KMS-11 (cell line): ENCODE data around the gene ING2.
"Not testable (repeated sequence)": the region's sequence is repeated elsewhere in the genome, so short reads cannot be mapped to it uniquely, and the experiment has no call there.

ENCODE experiments used
- H2AFZ ChIP-seq: fragments of 200-600 bp; sonication (generic); 2 replicates; pipeline ENCODE4 v1.6.1; 2016; ENCODE audit warnings: antibody characterized with exemption, mixed run types, low read depth
- H3K27ac ChIP-seq: fragments of 200-600 bp; sonication (generic); 2 replicates; pipeline ENCODE4 v1.6.1; 2016; ENCODE audit warnings: mild to moderate bottlenecking, mixed run types
- H3K27me3 ChIP-seq: fragments of 200-600 bp; sonication (generic); 2 replicates; pipeline ENCODE4 v1.6.1; 2017; ENCODE audit warnings: mild to moderate bottlenecking, low read depth, mixed run types, moderate library complexity; ENCODE audit not compliant: insufficient read depth
- H3K36me3 ChIP-seq: fragments of 200-600 bp; sonication (generic); 2 replicates; pipeline ENCODE4 v1.6.1; 2017; ENCODE audit warnings: mild to moderate bottlenecking, mixed run types; ENCODE audit not compliant: insufficient read depth
- H3K4me1 ChIP-seq: fragments of 200-600 bp; sonication (generic); 2 replicates; pipeline ENCODE4 v1.6.1; 2016; ENCODE audit warnings: mild to moderate bottlenecking, low read depth, mixed run types; ENCODE audit not compliant: poor library complexity, severe bottlenecking
- H3K4me2 ChIP-seq: fragments of 200-600 bp; sonication (generic); 2 replicates; pipeline ENCODE4 v1.7.0; 2016; ENCODE audit warnings: mild to moderate bottlenecking, mixed run types
- H3K4me3 ChIP-seq: fragments of 200-600 bp; sonication (generic); IDR thresholded peaks from 2 replicates; pipeline ENCODE4 v1.6.1; 2017; ENCODE audit warnings: low read depth, low read length, mixed read lengths; ENCODE audit not compliant: insufficient read depth
- H3K79me2 ChIP-seq: fragments of 200-600 bp; sonication (generic); 2 replicates; pipeline ENCODE4 v1.6.1; 2016; ENCODE audit warnings: low read depth, mixed run types; ENCODE audit not compliant: insufficient read depth
- H3K9ac ChIP-seq: fragments of 200-600 bp; sonication (generic); 2 replicates; pipeline ENCODE4 v1.6.1; 2016; ENCODE audit warnings: mild to moderate bottlenecking, mixed run types
- H4K20me1 ChIP-seq: fragments of 200-600 bp; sonication (generic); 2 replicates; pipeline ENCODE4 v1.6.1; 2016; ENCODE audit warnings: mild to moderate bottlenecking, mixed run types; ENCODE audit not compliant: insufficient read depth
- CTCF ChIP-seq: fragments of 200-600 bp; sonication (generic); conservative IDR thresholded peaks from 2 replicates; pipeline ENCODE4 v1.6.1; 2017; ENCODE audit warnings: low read depth, mild to moderate bottlenecking, antibody characterized with exemption, low read length, moderate library complexity, mixed read lengths

ING2 gene

GRCh38 chr4:183552274-183553146, 47.7 kb downstream of the ING2 start:
- no peak overlapping the region for H2AFZ ChIP-seq

GRCh38 chr4:183553147-183553478, 48.3 kb downstream of the ING2 start:
- H3K9ac ChIP-seq, H3K4me2 ChIP-seq, H3K79me2 ChIP-seq, H3K36me3 ChIP-seq, H3K4me3 ChIP-seq, H3K27me3 ChIP-seq, H3K4me1 ChIP-seq, H3K27ac ChIP-seq, H2AFZ ChIP-seq, H4K20me1 ChIP-seq: not testable (repeated sequence)

More at GRCh38 chr4:183552274-183553146, 47.7 kb downstream of the ING2 start:
- Histone ChIP-seq H3K4me1 (no peaks in the 10 kb centered on the region), H3K4me3 (no peak overlapping the region), H3K27me3 (no peaks in the 10 kb centered on the region), H3K4me2 (no peak overlapping the region), H3K9ac (no peak overlapping the region), H3K36me3 (no peaks in the 10 kb centered on the region), H3K79me2 (no peaks in the 10 kb centered on the region), H3K27ac (no peak overlapping the region), H4K20me1 (no peaks in the 10 kb centered on the region)
- TF ChIP-seq CTCF = no peak

- no peak overlapping the region for H3K4me3 ChIP-seq
- no peaks in the 10 kb centered on the region for H4K20me1 ChIP-seq
- H3K27ac ChIP-seq = no peak overlapping the region
- H3K27me3 ChIP-seq = no peaks in the 10 kb centered on the region
- no peaks in the 10 kb centered on the region for H3K4me1 ChIP-seq
- no peaks in the 10 kb centered on the region for H3K79me2 ChIP-seq
- no peak overlapping the region for H2AFZ ChIP-seq
- H3K4me2 ChIP-seq = no peak overlapping the region
- H3K9ac ChIP-seq = no peak overlapping the region
- TF ChIP-seq CTCF = no peak
- no peaks in the 10 kb centered on the region for H3K36me3 ChIP-seq
Measured at GRCh38 chr4:183553601-183554345, 48.9 kb downstream of the ING2 start.

GRCh38 chr4:183554346-183554686, 49.5 kb downstream of the ING2 start:
- Histone ChIP-seq H3K4me2 (no peak overlapping the region), H3K4me3 (no peak overlapping the region)
- TF ChIP-seq CTCF = no peak

More at GRCh38 chr4:183554346-183554686, 49.5 kb downstream of the ING2 start:
- Histone ChIP-seq H3K4me1 (no peaks in the 10 kb centered on the region), H3K79me2 (no peaks in the 10 kb centered on the region), H4K20me1 (no peaks in the 10 kb centered on the region), H3K36me3 (no peaks in the 10 kb centered on the region), H2AFZ (no peak overlapping the region), H3K27ac (no peak overlapping the region), H3K27me3 (no peaks in the 10 kb centered on the region), H3K9ac (no peak overlapping the region)
